ENCODE data around the gene TRPC5OS.

- TF ChIP-seq CTCF (IDR thresholded peaks at IDR 0.05; ENCODE audit: low read depth, low read length, poor library complexity, severe bottlenecking) (no peak), EZH2phosphoT487 (IDR thresholded peaks at IDR 0.05; ENCODE audit: borderline replicate concordance, low read length) (no peak)
These were observed 46.6 kb upstream of the TRPC5OS start for GRCh38 chrX:111829345-111829744.

Measured in DOHH2 (cell line).